SHP77 (cell line): ENCODE measurements around the gene ARHGAP21.

ENCODE experiments used
- DNase-seq, 2 experiments: peaks; one replicate each; lab custom pipeline; 2025; lab: John Stamatoyannopoulos, UW

Gene ARHGAP21

DNA sequence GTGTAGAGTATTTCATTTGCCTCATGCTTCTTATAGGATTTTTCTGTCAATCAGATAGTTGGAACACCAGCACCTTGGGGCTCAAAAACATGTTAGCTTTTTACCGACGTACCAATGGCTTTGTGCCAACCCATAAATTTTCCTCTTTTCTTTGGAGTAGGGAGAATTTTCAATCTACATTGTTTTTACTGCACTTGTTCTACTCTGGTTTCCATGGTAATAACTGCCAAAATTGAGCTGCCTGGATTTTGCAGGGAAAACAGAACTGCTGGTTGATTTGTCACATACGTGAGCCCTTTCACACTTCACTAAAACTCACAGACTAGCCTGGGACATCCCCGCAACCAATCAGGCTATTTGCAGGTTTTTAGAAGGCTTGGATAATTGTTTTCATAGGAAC, 189.7 kb downstream of the ARHGAP21 start:
- DNase-seq, result no peak
